IMR-90 (cell line): ENCODE results near the gene NUPR1.
"Not testable (repeated sequence)": the region's sequence is repeated elsewhere in the genome, so short reads cannot be mapped to it uniquely, and the experiment has no call there.

Experiments used
- BHLHE40 ChIP-seq: fragments of 150-350 bp; IDR thresholded peaks from 2 replicates; pipeline ENCODE4 v1.6.1; 2016; ENCODE audit warnings: mild to moderate bottlenecking, low read depth, low read length
- CEBPB ChIP-seq: IDR thresholded peaks from 2 replicates; pipeline ENCODE4 v1.6.1; 2012; ENCODE audit warnings: low read depth, low read length, improper control_type of control experiment
- CTCF ChIP-seq: conservative IDR thresholded peaks from 2 replicates; pipeline ENCODE4 v1.5.1; 2012; ENCODE audit warnings: mild to moderate bottlenecking, low read depth, low read length, improper control_type of control experiment
- ELK1 ChIP-seq: fragments of 150-350 bp; IDR thresholded peaks from 2 replicates; pipeline ENCODE4 v1.6.1; 2016; ENCODE audit warnings: low read depth, mild to moderate bottlenecking, low read length, moderate library complexity, borderline replicate concordance
- FOS ChIP-seq: fragments of 150-350 bp; IDR thresholded peaks from 2 replicates; pipeline ENCODE4 v1.6.1; 2016; ENCODE audit warnings: low read depth, low read length
- MAFK ChIP-seq: IDR thresholded peaks from 2 replicates; pipeline ENCODE4 v1.6.1; 2012; ENCODE audit warnings: low read depth, low read length, improper control_type of control experiment
- MAZ ChIP-seq: IDR thresholded peaks from 2 replicates; pipeline ENCODE4 v1.6.1; 2012; ENCODE audit warnings: low read depth, mild to moderate bottlenecking, low read length, improper control_type of control experiment, moderate library complexity, borderline replicate concordance
- MXI1 ChIP-seq: IDR thresholded peaks from 2 replicates; pipeline ENCODE4 v1.6.1; 2012; ENCODE audit warnings: low read depth, mild to moderate bottlenecking, low read length, moderate library complexity, borderline replicate concordance
- POLR2A ChIP-seq: IDR thresholded peaks from 2 replicates; pipeline ENCODE4 v1.6.1; 2012; ENCODE audit warnings: mild to moderate bottlenecking, low read depth, low read length
- RAD21 ChIP-seq: IDR thresholded peaks from 2 replicates; pipeline ENCODE4 v1.6.1; 2012; ENCODE audit warnings: low read length, improper control_type of control experiment
- RCOR1 ChIP-seq: IDR thresholded peaks from 2 replicates; pipeline ENCODE4 v1.6.1; 2012; ENCODE audit warnings: mild to moderate bottlenecking, low read length, improper control_type of control experiment; ENCODE audit not compliant: insufficient replicate concordance
- RFX5 ChIP-seq: IDR thresholded peaks from 2 replicates; pipeline ENCODE4 v1.8.0; 2012; ENCODE audit warnings: low read depth, mild to moderate bottlenecking, low read length, moderate library complexity
- SMC3 ChIP-seq: fragments of 150-350 bp; IDR thresholded peaks from 2 replicates; pipeline ENCODE4 v1.6.1; 2016; ENCODE audit warnings: low read depth, mild to moderate bottlenecking, antibody characterized with exemption, low read length, moderate library complexity
- USF2 ChIP-seq: fragments of 150-350 bp; IDR thresholded peaks from 2 replicates; pipeline ENCODE4 v1.6.1; 2017; ENCODE audit warnings: mild to moderate bottlenecking, antibody characterized with exemption, low read length, low read depth

GRCh38 chr16:28566233-28566925 lies 27.6 kb upstream of the NUPR1 start:
- not testable (repeated sequence) for TF ChIP-seq MAFK, CTCF, POLR2A, RFX5, RCOR1, CEBPB, ELK1, BHLHE40, SMC3, MXI1, RAD21, USF2, FOS, MAZ
